GM19351 (cell line): Measurements from ENCODE around the gene PRR20D.
"Not testable (repeated sequence)": the region's sequence is repeated elsewhere in the genome, so short reads cannot be mapped to it uniquely, and the experiment has no call there.

Experiments used
- ATAC-seq: cut with Tn5 transposase; IDR thresholded peaks from one replicate; pipeline ENCODE4 v1.9.1; 2021; ENCODE audit warnings: mild to moderate bottlenecking, moderate library complexity; ENCODE audit not compliant: unreplicated experiment

PRR20D gene

GRCh38 chr13:57160332-57160731 is at the start of gene PRR20D:
TSS of gene PRR20D (plus strand) at chr13:57160632. CDS start at chr13:57161019, 387 bp downstream.
- not testable (repeated sequence) for ATAC-seq

- ATAC-seq, result no peak
Measured at GRCh38 chr13:57114945-57115344, 45.5 kb upstream of the PRR20D start.

GRCh38 chr13:57123681-57124080 is 36.8 kb upstream of the PRR20D start:
- ATAC-seq, result no peak

- ATAC-seq, result no peak
Measured at GRCh38 chr13:57128909-57129308, 31.5 kb upstream of the PRR20D start.

GRCh38 chr13:57136093-57136492 is 24.3 kb upstream of the PRR20D start:
- no peak for ATAC-seq

GRCh38 chr13:57137585-57137984 is 22.8 kb upstream of the PRR20D start:
- ATAC-seq, result no peak

- no peak for ATAC-seq
Measured at GRCh38 chr13:57138988-57139387, 21.4 kb upstream of the PRR20D start.

GRCh38 chr13:57139781-57140180 is 20.7 kb upstream of the PRR20D start:
- ATAC-seq, result not testable (repeated sequence)

GRCh38 chr13:57140235-57140968 is 20.0 kb upstream of the PRR20D start, which contains the start of gene PRR20A:
TSS of gene PRR20A (plus strand) at chr13:57140918. CDS start at chr13:57141305, 387 bp downstream.
- not testable (repeated sequence) for ATAC-seq

GRCh38 chr13:57147188-57147587 is 13.2 kb upstream of the PRR20D start, which contains the start of gene PRR20B:
TSS of gene PRR20B (plus strand) at chr13:57147488. CDS start at chr13:57147875, 387 bp downstream.
- not testable (repeated sequence) for ATAC-seq

GRCh38 chr13:57148106-57148505 is 12.3 kb upstream of the PRR20D start:
- ATAC-seq, result not testable (repeated sequence)

GRCh38 chr13:57153761-57154160 is 6.7 kb upstream of the PRR20D start, which contains the start of gene PRR20C:
TSS of gene PRR20C (plus strand) at chr13:57154061. CDS start at chr13:57154448, 387 bp downstream.
- not testable (repeated sequence) for ATAC-seq

GRCh38 chr13:57166897-57167296 is 6.5 kb downstream of the PRR20D start, which contains the start of gene PRR20E:
TSS of gene PRR20E (plus strand) at chr13:57167197. CDS start at chr13:57167584, 387 bp downstream.
- ATAC-seq, result not testable (repeated sequence)

GRCh38 chr13:57191667-57192066 is 31.2 kb downstream of the PRR20D start:
- ATAC-seq, result no peak

GRCh38 chr13:57212989-57213388 is 52.6 kb downstream of the PRR20D start:
- no peak for ATAC-seq
